C4-2B (cell line): Measurements from ENCODE around the gene CTRL.

ENCODE experiments used
- ZFX ChIP-seq: fragments of 450-650 bp; IDR thresholded peaks from 2 replicates; pipeline ENCODE4 v1.6.1; 2017
- TF ChIP-seq, protein P1 (sequence below): fragments of 450-650 bp; conservative IDR thresholded peaks from 2 replicates; pipeline ENCODE4 v1.5.1; 2017; ENCODE audit warnings: mild to moderate bottlenecking

DNA sequence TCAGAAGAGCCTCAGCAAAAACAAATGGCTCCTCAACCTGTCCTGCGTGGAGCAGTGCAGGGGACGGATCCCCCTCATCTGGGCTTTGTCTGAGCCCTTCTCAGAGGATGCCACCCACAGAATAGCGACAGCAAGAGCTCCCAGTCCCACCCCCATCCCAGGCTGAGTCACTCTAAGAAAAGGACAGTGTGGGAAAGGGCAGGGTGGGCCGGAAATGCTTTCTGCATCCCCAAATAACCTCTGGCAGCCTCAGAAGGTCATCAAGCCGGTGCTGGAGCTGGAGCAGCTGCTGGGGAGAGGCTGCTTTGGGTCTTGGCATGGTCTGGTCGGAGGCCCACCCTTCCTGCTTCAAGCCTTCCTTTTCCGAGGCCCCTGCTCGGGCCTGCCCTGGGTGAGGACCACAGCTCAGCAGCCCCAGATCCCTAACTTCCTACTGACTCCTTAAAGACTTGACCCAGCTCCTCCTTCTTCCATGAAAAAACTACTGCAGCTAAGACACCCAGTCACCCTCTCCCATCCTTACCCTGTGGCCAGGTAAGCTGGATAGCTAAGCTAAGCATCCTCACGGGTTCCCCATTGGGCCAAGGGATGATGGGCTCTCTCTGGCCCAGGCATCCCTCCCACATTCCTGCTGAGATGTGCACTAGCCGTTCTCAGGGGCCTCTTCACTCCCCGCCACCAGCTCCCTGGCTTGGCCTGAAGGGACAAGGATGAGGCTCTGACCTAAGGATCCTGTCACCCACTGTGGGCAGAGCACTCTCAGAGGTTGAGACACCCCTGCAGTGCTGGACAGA, 28.1 kb upstream of the CTRL start:
- TF ChIP-seq, protein P1, sequence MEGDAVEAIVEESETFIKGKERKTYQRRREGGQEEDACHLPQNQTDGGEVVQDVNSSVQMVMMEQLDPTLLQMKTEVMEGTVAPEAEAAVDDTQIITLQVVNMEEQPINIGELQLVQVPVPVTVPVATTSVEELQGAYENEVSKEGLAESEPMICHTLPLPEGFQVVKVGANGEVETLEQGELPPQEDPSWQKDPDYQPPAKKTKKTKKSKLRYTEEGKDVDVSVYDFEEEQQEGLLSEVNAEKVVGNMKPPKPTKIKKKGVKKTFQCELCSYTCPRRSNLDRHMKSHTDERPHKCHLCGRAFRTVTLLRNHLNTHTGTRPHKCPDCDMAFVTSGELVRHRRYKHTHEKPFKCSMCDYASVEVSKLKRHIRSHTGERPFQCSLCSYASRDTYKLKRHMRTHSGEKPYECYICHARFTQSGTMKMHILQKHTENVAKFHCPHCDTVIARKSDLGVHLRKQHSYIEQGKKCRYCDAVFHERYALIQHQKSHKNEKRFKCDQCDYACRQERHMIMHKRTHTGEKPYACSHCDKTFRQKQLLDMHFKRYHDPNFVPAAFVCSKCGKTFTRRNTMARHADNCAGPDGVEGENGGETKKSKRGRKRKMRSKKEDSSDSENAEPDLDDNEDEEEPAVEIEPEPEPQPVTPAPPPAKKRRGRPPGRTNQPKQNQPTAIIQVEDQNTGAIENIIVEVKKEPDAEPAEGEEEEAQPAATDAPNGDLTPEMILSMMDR = no peak
- no peak for TF ChIP-seq ZFX
